Calu3 (cell line): ENCODE data around the gene PIR. TPM values are rescaled to one million over a fixed set of nuclear protein-coding genes. Genes with fewer than 3 reads are reported as not detected.

Experiments
- BruUV-seq: library from RNA; stranded (reverse); fragments of 400-500 nt; replicated peaks from 2 replicates; lab custom pipeline; 2021; lab: Mats Ljungman, UMichigan
- CTCF ChIA-PET: fragments of 300-600 bp; sonication (Branson Sonifier 250); formaldehyde crosslinking; loops from one replicate; lab custom pipeline; 2022; ENCODE audit warnings: antibody characterized with exemption; lab: Charles Lee
- DNase-seq: peaks from one replicate; pipeline ENCODE4 v3.0.0; 2022
- H3K27ac Mint-ChIP-seq: one replicate; pipeline ENCODE4 v1.8.0; 2022; ENCODE audit warnings: mixed read lengths; ENCODE audit not compliant: unreplicated experiment
- H3K27me3 Mint-ChIP-seq: one replicate; pipeline ENCODE4 v1.8.0; 2022; ENCODE audit warnings: mixed read lengths; ENCODE audit not compliant: unreplicated experiment
- H3K36me3 Mint-ChIP-seq: one replicate; pipeline ENCODE4 v1.8.0; 2022; ENCODE audit warnings: mild to moderate bottlenecking, moderate library complexity, mixed read lengths; ENCODE audit not compliant: insufficient read depth, unreplicated experiment
- H3K4me1 Mint-ChIP-seq: one replicate; pipeline ENCODE4 v1.8.0; 2022; ENCODE audit warnings: mild to moderate bottlenecking, low read depth, mixed read lengths; ENCODE audit not compliant: unreplicated experiment
- H3K4me3 Mint-ChIP-seq: one replicate; pipeline ENCODE4 v1.8.0; 2022; ENCODE audit warnings: mild to moderate bottlenecking, low read depth, moderate library complexity, mixed read lengths; ENCODE audit not compliant: unreplicated experiment
- H3K9me3 Mint-ChIP-seq: one replicate; pipeline ENCODE4 v1.8.0; 2022; ENCODE audit warnings: low read depth, mixed read lengths; ENCODE audit not compliant: unreplicated experiment
- CTCF ChIP-seq: fragments of 200-600 bp; IDR thresholded peaks from one replicate; pipeline ENCODE4 v1.8.0; 2022; ENCODE audit warnings: antibody characterized with exemption; ENCODE audit not compliant: unreplicated experiment
- intact Hi-C: fragments of 100-400 bp; cut with micrococcal nuclease; formaldehyde crosslinking; loops from one replicate; pipeline ENCODE4 v1.10.0; 2022; ENCODE audit not compliant: unreplicated experiment
- total RNA-seq: library from RNA; stranded (reverse); gene quantifications from 2 replicates; pipeline ENCODE4 v1.2.3, GENCODE V29; 2022

PIR gene
- total RNA-seq, 1 experiment from 2014 or later: 40.9 TPM

- Mint-ChIP-seq H3K27me3 (no peaks in the 10 kb centered on the region), H3K36me3 (no peaks in the 10 kb centered on the region), H3K9me3 (no peaks in the 10 kb centered on the region), H3K27ac (no peak overlapping the region), H3K4me1 (no peaks in the 10 kb centered on the region), H3K4me3 (no peak overlapping the region)
- BruUV-seq: no TSS peak
- intact Hi-C loops: no loop called here
- CTCF ChIA-PET: interaction anchor here (0.7 kb wide), 1 partner anchor 14 kb away, joined by 3 read pairs; no protein-coding TSS in a partner anchor
- no peak for TF ChIP-seq CTCF
- DNase-seq: no peak
Measured at GRCh38 chrX:15350329-15350996, 142.7 kb downstream of the PIR start.

- Mint-ChIP-seq H3K4me3 (no peak overlapping the region), H3K27me3 (no peaks in the 10 kb centered on the region), H3K9me3 (no peaks in the 10 kb centered on the region), H3K36me3 (no peaks in the 10 kb centered on the region), H3K27ac (no peak overlapping the region), H3K4me1 (no peaks in the 10 kb centered on the region)
- CTCF ChIA-PET: no interaction called here
- DNase-seq: peak; percentile 37
- intact Hi-C loops: loop anchor here (2.0 to 10.0 kb wide), 2 partner anchors 120 to 216 kb away; no protein-coding TSS in a partner anchor
- BruUV-seq: no TSS peak
- peak; percentile 36 for TF ChIP-seq CTCF
Measured at GRCh38 chrX:15349046-15349445, 144.1 kb downstream of the PIR start.

- CTCF ChIA-PET: no interaction called here
- no peaks in the 10 kb centered on the region for H3K4me1 Mint-ChIP-seq
Measured at GRCh38 chrX:15345976-15346375, 147.2 kb downstream of the PIR start.

GRCh38 chrX:15344106-15344505 is 149.0 kb downstream of the PIR start:
- Mint-ChIP-seq H3K27ac (no peak overlapping the region), H3K4me3 (no peak overlapping the region), H3K27me3 (no peaks in the 10 kb centered on the region), H3K4me1 (no peaks in the 10 kb centered on the region), H3K36me3 (no peaks in the 10 kb centered on the region), H3K9me3 (no peaks in the 10 kb centered on the region)
- CTCF ChIA-PET: no interaction called here
- TF ChIP-seq CTCF: no peak
- intact Hi-C loops: loop anchor here (10.0 kb wide), 1 partner anchor 221 kb away; no protein-coding TSS in a partner anchor
- BruUV-seq: no TSS peak
- no peak for DNase-seq

More at GRCh38 chrX:15345976-15346375, 147.2 kb downstream of the PIR start:
- Mint-ChIP-seq H3K9me3 (no peaks in the 10 kb centered on the region), H3K4me3 (no peak overlapping the region), H3K27ac (no peak overlapping the region), H3K36me3 (no peaks in the 10 kb centered on the region), H3K27me3 (no peaks in the 10 kb centered on the region)
- intact Hi-C loops: loop anchor here (10.0 kb wide), 1 partner anchor 219 kb away; no protein-coding TSS in a partner anchor
- DNase-seq: no peak
- TF ChIP-seq CTCF: no peak
- BruUV-seq: no TSS peak
